HepG2 (cell line): Measurements from ENCODE around the gene KCNJ5. TPM values are rescaled to one million over a fixed set of nuclear protein-coding genes. Genes with fewer than 3 reads are reported as not detected.

Source experiments
- ATAC-seq: fragments of 200-7000 bp; cut with Tn5 transposase; 3 replicates; pipeline ENCODE4 v1.9.1; 2020; ENCODE audit warnings: mild to moderate bottlenecking, moderate library complexity
- BruUV-seq: library from RNA; stranded (reverse); fragments of 400-500 nt; replicated peaks from 2 replicates; lab custom pipeline; 2021; lab: Mats Ljungman, UMichigan
- CTCF ChIA-PET: fragments of 300-600 bp; formaldehyde crosslinking; extraction: SDS; loops from one replicate; lab custom pipeline; 2021; ENCODE audit warnings: low total read pairs, inconsistent platforms, low intra/inter-chr PET ratio; lab: Yijun Ruan, JAX
- POLR2A ChIA-PET: fragments of 350-600 bp; sonication (Branson Sonifier 250); formaldehyde crosslinking; loops from one replicate; lab custom pipeline; 2020; ENCODE audit warnings: antibody characterized with exemption, inconsistent platforms; lab: Yijun Ruan, JAX
- DNase-seq: peaks from one replicate; pipeline ENCODE4 v3.0.0-alpha.2; 2015; ENCODE audit warnings: low spot score
- FAIRE-seq: peaks from 3 replicates; lab custom pipeline; 2011; peaks lifted over from hg19 to GRCh38; lab: Jason Lieb, UNC
- H2AFZ ChIP-seq: one replicate; pipeline ENCODE4 v1.6.1; 2011; ENCODE audit warnings: low read length, inconsistent platforms
- H3K27ac ChIP-seq: fragments of 300-600 bp; 3 replicates; pipeline ENCODE4 v1.8.0; 2011; ENCODE audit warnings: mixed run types, mild to moderate bottlenecking, mixed read lengths, low read length, inconsistent platforms; ENCODE audit not compliant: insufficient read depth; ENCODE audit errors: extremely low read length
- H3K27me3 ChIP-seq, 2 experiments: fragments of 200-600 bp in 1 of 2; 2 replicates in 1 of 2; 3 replicates in 1 of 2; pipeline versions ENCODE4 v1.6.0 to v1.8.0; 2011; ENCODE audit warnings: low read length in 2 of 2, mild to moderate bottlenecking in 2 of 2, moderate library complexity in 2 of 2, inconsistent platforms in 1 of 2; ENCODE audit not compliant: insufficient read depth in 2 of 2, control insufficient read depth in 1 of 2
- H3K36me3 ChIP-seq, 2 experiments: fragments of 200-600 bp in 1 of 2; replicated peaks in 1 of 2; 2 replicates in 1 of 2; 3 replicates in 1 of 2; pipeline versions ENCODE4 v1.5.1 to v1.8.0; 2011; ENCODE audit warnings: low read length in 2 of 2, inconsistent platforms in 1 of 2; ENCODE audit not compliant: insufficient read depth in 2 of 2, control insufficient read depth in 1 of 2
- H3K4me1 ChIP-seq: 2 replicates; pipeline ENCODE4 v1.5.1; 2012; ENCODE audit warnings: low read length, inconsistent platforms; ENCODE audit not compliant: insufficient read depth
- H3K4me2 ChIP-seq: 2 replicates; pipeline ENCODE4 v1.6.0; 2011; ENCODE audit warnings: low read depth, low read length, inconsistent platforms
- H3K4me3 ChIP-seq, 3 experiments: fragments of 200-600 bp in 1 of 3; sonication (generic), shearing (Covaris generic) in 1 of 3; replicated peaks in 1 of 3; 2 replicates each; pipeline ENCODE4 v1.5.1; 2011 to 2016; ENCODE audit warnings: low read length in 3 of 3, inconsistent platforms in 2 of 3, low read depth in 2 of 3, mild to moderate bottlenecking in 2 of 3, control low read depth in 1 of 3, mixed read lengths in 1 of 3; ENCODE audit not compliant: insufficient read depth in 1 of 3
- H3K79me2 ChIP-seq: one replicate; pipeline ENCODE4 v1.6.1; 2011; ENCODE audit warnings: low read length, inconsistent platforms; ENCODE audit not compliant: insufficient read depth
- H3K9ac ChIP-seq: 2 replicates; pipeline ENCODE4 v1.6.0; 2011; ENCODE audit warnings: mild to moderate bottlenecking, low read depth, low read length, inconsistent platforms; ENCODE audit not compliant: insufficient read depth
- H3K9me3 ChIP-seq: 2 replicates; pipeline ENCODE4 v1.5.1; 2012; ENCODE audit warnings: mild to moderate bottlenecking, low read length
- H4K20me1 ChIP-seq: 2 replicates; pipeline ENCODE4 v1.6.0; 2011; ENCODE audit warnings: inconsistent platforms, mild to moderate bottlenecking, low read length, moderate library complexity; ENCODE audit not compliant: insufficient read depth
- ERF ChIP-seq: IDR thresholded peaks from 2 replicates; pipeline ENCODE4 v1.6.1; 2018; ENCODE audit warnings: missing biosample characterization, missing genetic modification reagents
- KDM5A ChIP-seq: fragments of 200-600 bp; sonication (generic); IDR thresholded peaks from 2 replicates; pipeline ENCODE4 v1.7.0; 2018; ENCODE audit warnings: antibody characterized with exemption, mild to moderate bottlenecking, low read length, borderline replicate concordance
- MAZ ChIP-seq, 2 experiments: sonication (generic) in 1 of 2; formaldehyde crosslinking in 1 of 2; IDR thresholded peaks; 2 replicates each; pipeline versions ENCODE4 v1.5.0 to v1.6.1; 2012 to 2020; ENCODE audit warnings: low read depth in 2 of 2, mild to moderate bottlenecking in 2 of 2, borderline replicate concordance in 1 of 2, improper control_type of control experiment in 1 of 2, low read length in 1 of 2, missing genetic modification reagents in 1 of 2, moderate library complexity in 1 of 2
- NCOR1 ChIP-seq: fragments of 200-600 bp; sonication (generic); IDR thresholded peaks from 2 replicates; pipeline ENCODE4 v1.7.0; 2017; ENCODE audit warnings: antibody characterized with exemption, low read length, borderline replicate concordance
- ZNF143 ChIP-seq: sonication (generic); formaldehyde crosslinking; IDR thresholded peaks from 2 replicates; pipeline ENCODE4 v1.4.0; 2020; ENCODE audit warnings: missing genetic modification reagents
- ZNF260 ChIP-seq: sonication (generic); formaldehyde crosslinking; IDR thresholded peaks from 2 replicates; pipeline ENCODE4 v1.4.0; 2020; ENCODE audit warnings: missing genetic modification reagents, low read depth, mild to moderate bottlenecking, borderline replicate concordance
- ZNF44 ChIP-seq: sonication (generic); formaldehyde crosslinking; IDR thresholded peaks from 2 replicates; pipeline ENCODE4 v1.5.1; 2020; ENCODE audit warnings: mild to moderate bottlenecking, missing genetic modification reagents
- ZNF510 ChIP-seq: sonication (generic); formaldehyde crosslinking; IDR thresholded peaks from 2 replicates; pipeline ENCODE4 v1.4.0; 2020; ENCODE audit warnings: low read depth, mild to moderate bottlenecking, missing genetic modification reagents
- ZNF556 ChIP-seq: sonication (generic); formaldehyde crosslinking; IDR thresholded peaks from 2 replicates; pipeline ENCODE4 v1.4.0; 2020; ENCODE audit warnings: mild to moderate bottlenecking, missing genetic modification reagents, borderline replicate concordance
- ZNF772 ChIP-seq: sonication (generic); formaldehyde crosslinking; IDR thresholded peaks from 2 replicates; pipeline ENCODE4 v1.5.0; 2020; ENCODE audit warnings: mild to moderate bottlenecking, missing genetic modification reagents
- WGBS: methylation state at CpG from one replicate; pipeline ENCODE4 v1.1.6; 2017; ENCODE audit warnings: low lambda C conversion rate; 5-methylcytosine and 5-hydroxymethylcytosine counted together
- in situ Hi-C: cut with HindIII; loops from 2 replicates; pipeline ENCODE4 v1.10.0; 2017; ENCODE audit warnings: low pct_unique_long_range_greater_than_20kb; ENCODE audit not compliant: extremely low pct_ligation_motif_present
- intact Hi-C: fragments of 100-400 bp; cut with micrococcal nuclease; formaldehyde crosslinking; loops from one replicate; pipeline ENCODE4 v1.10.0; 2022; ENCODE audit not compliant: unreplicated experiment
- polyA plus RNA-seq, 8 experiments: library from polyadenylated mRNA; depleted of rRNA in 3 of 8; stranded (reverse) in 7 of 8; unstranded in 1 of 8; fragments of >200 nt; fragmentation: Illumina TruSeq in 4 of 8; extraction: Trizol in 4 of 8; gene quantifications; 2 replicates each; pipeline versions ENCODE4 v1.2.1 to v1.2.3, GENCODE V29; 2011 to 2016; ENCODE audit warnings: low read depth in 4 of 8, missing spikeins in 1 of 8, mixed read lengths in 1 of 8; ENCODE audit not compliant: insufficient read depth in 1 of 8
- total RNA-seq, 5 experiments: library from RNA; depleted of rRNA; stranded (reverse); fragments of >200 nt; fragmentation: Illumina TruSeq; extraction: Trizol; gene quantifications; 2 replicates each; pipeline ENCODE4 v1.2.3, GENCODE V29; 2016; ENCODE audit warnings: low read depth in 1 of 5
- TF ChIP-seq, protein P1 (sequence below): sonication (generic); formaldehyde crosslinking; IDR thresholded peaks from 2 replicates; pipeline ENCODE4 v1.5.0; 2020; ENCODE audit warnings: missing genetic modification reagents
- TF ChIP-seq, protein P2 (sequence below): sonication (generic); formaldehyde crosslinking; IDR thresholded peaks from 2 replicates; pipeline ENCODE4 v1.4.0; 2020; ENCODE audit warnings: mild to moderate bottlenecking, missing genetic modification reagents
- TF ChIP-seq, protein P3 (sequence below): sonication (generic); formaldehyde crosslinking; conservative IDR thresholded peaks from 2 replicates; pipeline ENCODE4 v1.4.0; 2020; ENCODE audit warnings: missing genetic modification reagents
- TF ChIP-seq, protein P4 (sequence below): sonication (generic); formaldehyde crosslinking; IDR thresholded peaks from 2 replicates; pipeline ENCODE4 v1.9.0; 2021; ENCODE audit warnings: missing genetic modification reagents, borderline replicate concordance

Gene KCNJ5
- total and polyA plus RNA-seq, 2 of the 13 experiments (the other 11 are each of a cell fraction or from before 2014, with no cell fraction given): not detected

DNA sequence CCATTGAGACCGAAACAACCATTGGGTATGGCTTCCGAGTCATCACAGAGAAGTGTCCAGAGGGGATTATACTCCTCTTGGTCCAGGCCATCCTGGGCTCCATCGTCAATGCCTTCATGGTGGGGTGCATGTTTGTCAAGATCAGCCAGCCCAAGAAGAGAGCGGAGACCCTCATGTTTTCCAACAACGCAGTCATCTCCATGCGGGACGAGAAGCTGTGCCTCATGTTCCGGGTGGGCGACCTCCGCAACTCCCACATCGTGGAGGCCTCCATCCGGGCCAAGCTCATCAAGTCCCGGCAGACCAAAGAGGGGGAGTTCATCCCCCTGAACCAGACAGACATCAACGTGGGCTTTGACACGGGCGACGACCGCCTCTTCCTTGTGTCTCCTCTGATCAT lies 20.5 kb downstream of the KCNJ5 start:
- intact Hi-C loops: no loop called here
- H3K4me2 ChIP-seq: no peak overlapping the region
- H3K27ac ChIP-seq: no peak overlapping the region
- ChIA-PET POLR2A (no interaction called here), CTCF (no interaction called here)
- FAIRE-seq (no peak), ATAC-seq (no peak), DNase-seq (no peak)
- no peak for TF ChIP-seq ZNF143 (CRISPR knock-in tag)
- TF ChIP-seq, protein P1, sequence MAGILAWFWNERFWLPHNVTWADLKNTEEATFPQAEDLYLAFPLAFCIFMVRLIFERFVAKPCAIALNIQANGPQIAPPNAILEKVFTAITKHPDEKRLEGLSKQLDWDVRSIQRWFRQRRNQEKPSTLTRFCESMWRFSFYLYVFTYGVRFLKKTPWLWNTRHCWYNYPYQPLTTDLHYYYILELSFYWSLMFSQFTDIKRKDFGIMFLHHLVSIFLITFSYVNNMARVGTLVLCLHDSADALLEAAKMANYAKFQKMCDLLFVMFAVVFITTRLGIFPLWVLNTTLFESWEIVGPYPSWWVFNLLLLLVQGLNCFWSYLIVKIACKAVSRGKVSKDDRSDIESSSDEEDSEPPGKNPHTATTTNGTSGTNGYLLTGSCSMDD: no peak
- TF ChIP-seq ZNF260 (CRISPR knock-in tag): no peak
- TF ChIP-seq ZNF510 (CRISPR knock-in tag): no peak
- no peak for TF ChIP-seq ZNF44 (CRISPR knock-in tag)
- TF ChIP-seq ERF: no peak
- TF ChIP-seq KDM5A: no peak
- TF ChIP-seq, protein P2, sequence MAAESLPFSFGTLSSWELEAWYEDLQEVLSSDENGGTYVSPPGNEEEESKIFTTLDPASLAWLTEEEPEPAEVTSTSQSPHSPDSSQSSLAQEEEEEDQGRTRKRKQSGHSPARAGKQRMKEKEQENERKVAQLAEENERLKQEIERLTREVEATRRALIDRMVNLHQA: no peak
- TF ChIP-seq, protein P3, sequence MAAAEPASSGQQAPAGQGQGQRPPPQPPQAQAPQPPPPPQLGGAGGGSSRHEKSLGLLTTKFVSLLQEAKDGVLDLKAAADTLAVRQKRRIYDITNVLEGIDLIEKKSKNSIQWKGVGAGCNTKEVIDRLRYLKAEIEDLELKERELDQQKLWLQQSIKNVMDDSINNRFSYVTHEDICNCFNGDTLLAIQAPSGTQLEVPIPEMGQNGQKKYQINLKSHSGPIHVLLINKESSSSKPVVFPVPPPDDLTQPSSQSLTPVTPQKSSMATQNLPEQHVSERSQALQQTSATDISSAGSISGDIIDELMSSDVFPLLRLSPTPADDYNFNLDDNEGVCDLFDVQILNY (CRISPR knock-in tag): no peak
- TF ChIP-seq, protein P4, sequence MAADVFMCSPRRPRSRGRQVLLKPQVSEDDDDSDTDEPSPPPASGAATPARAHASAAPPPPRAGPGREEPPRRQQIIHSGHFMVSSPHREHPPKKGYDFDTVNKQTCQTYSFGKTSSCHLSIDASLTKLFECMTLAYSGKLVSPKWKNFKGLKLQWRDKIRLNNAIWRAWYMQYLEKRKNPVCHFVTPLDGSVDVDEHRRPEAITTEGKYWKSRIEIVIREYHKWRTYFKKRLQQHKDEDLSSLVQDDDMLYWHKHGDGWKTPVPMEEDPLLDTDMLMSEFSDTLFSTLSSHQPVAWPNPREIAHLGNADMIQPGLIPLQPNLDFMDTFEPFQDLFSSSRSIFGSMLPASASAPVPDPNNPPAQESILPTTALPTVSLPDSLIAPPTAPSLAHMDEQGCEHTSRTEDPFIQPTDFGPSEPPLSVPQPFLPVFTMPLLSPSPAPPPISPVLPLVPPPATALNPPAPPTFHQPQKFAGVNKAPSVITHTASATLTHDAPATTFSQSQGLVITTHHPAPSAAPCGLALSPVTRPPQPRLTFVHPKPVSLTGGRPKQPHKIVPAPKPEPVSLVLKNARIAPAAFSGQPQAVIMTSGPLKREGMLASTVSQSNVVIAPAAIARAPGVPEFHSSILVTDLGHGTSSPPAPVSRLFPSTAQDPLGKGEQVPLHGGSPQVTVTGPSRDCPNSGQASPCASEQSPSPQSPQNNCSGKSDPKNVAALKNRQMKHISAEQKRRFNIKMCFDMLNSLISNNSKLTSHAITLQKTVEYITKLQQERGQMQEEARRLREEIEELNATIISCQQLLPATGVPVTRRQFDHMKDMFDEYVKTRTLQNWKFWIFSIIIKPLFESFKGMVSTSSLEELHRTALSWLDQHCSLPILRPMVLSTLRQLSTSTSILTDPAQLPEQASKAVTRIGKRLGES: no peak
- TF ChIP-seq ZNF556: no peak
- TF ChIP-seq ZNF772: no peak
- TF ChIP-seq NCOR1: no peak
- TF ChIP-seq MAZ (IDR thresholded peaks at IDR 0.05; ENCODE audit: borderline replicate concordance, low read depth, low read length): no peak
- no peak for TF ChIP-seq MAZ (CRISPR knock-in tag; IDR thresholded peaks at IDR 0.05; ENCODE audit: low read depth)
- H3K4me3 ChIP-seq: no peak overlapping the region
- H3K27me3 ChIP-seq: peaks cover 0 to 18% of the 10 kb centered on the region in 2 experiments; a peak in 2 of 5 replicates
- no peak overlapping the region for H2AFZ ChIP-seq
- no peaks in the 10 kb centered on the region for H4K20me1 ChIP-seq
- WGBS: 49% methylated on average over 10 of the region's 18 CpGs
- H3K4me1 ChIP-seq: no peaks in the 10 kb centered on the region
- no peak overlapping the region for H3K9ac ChIP-seq
- H3K79me2 ChIP-seq: no peaks in the 10 kb centered on the region
- no peaks in the 10 kb centered on the region for H3K9me3 ChIP-seq
- no peaks in the 10 kb centered on the region for H3K36me3 ChIP-seq
- no TSS peak for BruUV-seq
- in situ Hi-C loops: no loop called here
